K562 (cell line): ENCODE results near the gene SEMA5A. TPM values are rescaled to one million over a fixed set of nuclear protein-coding genes. Genes with fewer than 3 reads are reported as not detected.

ENCODE experiments used
- ATAC-seq: fragments of 200-7000 bp; cut with Tn5 transposase; 3 replicates; pipeline ENCODE4 v1.9.1; 2020; ENCODE audit warnings: moderate library complexity
- BruUV-seq: library from RNA; stranded (reverse); fragments of 400-500 nt; replicated peaks from 2 replicates; lab custom pipeline; 2021; lab: Mats Ljungman, UMichigan
- CTCF ChIA-PET: fragments of 300-600 bp; formaldehyde crosslinking; extraction: SDS; loops from one replicate; lab custom pipeline; 2021; ENCODE audit warnings: low intra/inter-chr PET ratio; lab: Yijun Ruan, JAX
- POLR2A ChIA-PET: fragments of 300-600, 350-650 bp; sonication (Branson Sonifier 250); formaldehyde crosslinking; extraction: SDS; loops from one replicate; lab custom pipeline; 2021; ENCODE audit warnings: antibody characterized with exemption, inconsistent platforms; lab: Yijun Ruan, JAX
- DNase-seq, 4 experiments: peaks; one replicate each; pipeline versions ENCODE4 v3.0.0 to v3.0.0-alpha.2; 2011 to 2018; ENCODE audit warnings: low spot score in 3 of 4, mixed read lengths in 3 of 4; ENCODE audit errors: extremely low read depth in 1 of 4
- FAIRE-seq: peaks from 2 replicates; lab custom pipeline; 2011; peaks lifted over from hg19 to GRCh38; lab: Jason Lieb, UNC
- H2AFZ ChIP-seq: 2 replicates; pipeline ENCODE4 v1.6.0; 2011; ENCODE audit warnings: low read depth, low read length, control low read depth, inconsistent platforms
- H3K27ac ChIP-seq: fragments of 200-600 bp; 3 replicates; pipeline ENCODE4 v1.8.0; 2011; ENCODE audit warnings: low read depth, mild to moderate bottlenecking, control low read depth, inconsistent platforms, low read length, moderate library complexity, mixed read lengths; ENCODE audit errors: extremely low read depth
- H3K27me3 ChIP-seq, 2 experiments: fragments of 300-600 bp in 1 of 2; 2 replicates in 1 of 2; 3 replicates in 1 of 2; pipeline versions ENCODE4 v1.6.0 to v1.8.0; 2011; ENCODE audit warnings: inconsistent platforms in 2 of 2, low read length in 2 of 2, mild to moderate bottlenecking in 1 of 2, mixed read lengths in 1 of 2, moderate library complexity in 1 of 2; ENCODE audit not compliant: control insufficient read depth in 2 of 2, insufficient read depth in 2 of 2
- H3K36me3 ChIP-seq: fragments of 300-600 bp; 3 replicates; pipeline ENCODE4 v1.8.0; 2011; ENCODE audit warnings: mild to moderate bottlenecking, low read length, inconsistent platforms; ENCODE audit not compliant: control insufficient read depth, insufficient read depth
- H3K4me1 ChIP-seq, 2 experiments: fragments of 200-600 bp in 1 of 2; replicated peaks in 1 of 2; 2 replicates in 1 of 2; 3 replicates in 1 of 2; pipeline versions ENCODE4 v1.5.1 to v1.8.0; 2011; ENCODE audit warnings: inconsistent platforms in 2 of 2, low read length in 2 of 2, mild to moderate bottlenecking in 1 of 2, mixed read lengths in 1 of 2, moderate library complexity in 1 of 2; ENCODE audit not compliant: control insufficient read depth in 2 of 2, insufficient read depth in 2 of 2
- H3K4me2 ChIP-seq: 2 replicates; pipeline ENCODE4 v1.6.1; 2011; ENCODE audit warnings: low read length, control low read depth, inconsistent platforms, mixed read lengths; ENCODE audit not compliant: insufficient read depth
- H3K4me3 ChIP-seq: fragments of 200-600 bp; sonication (generic), shearing (Covaris generic); 2 replicates; pipeline ENCODE4 v1.5.1; 2016; ENCODE audit warnings: control low read depth, inconsistent platforms
- H3K79me2 ChIP-seq: fragments of 200-600 bp; 3 replicates; pipeline ENCODE4 v1.8.0; 2011; ENCODE audit warnings: low read length, inconsistent platforms; ENCODE audit not compliant: control insufficient read depth, insufficient read depth
- H3K9ac ChIP-seq, 2 experiments: 2 replicates each; pipeline versions ENCODE4 v1.6.0 to v1.6.1; 2011; ENCODE audit warnings: low read depth in 2 of 2, low read length in 2 of 2, control low read depth in 1 of 2, inconsistent platforms in 1 of 2, mild to moderate bottlenecking in 1 of 2, mixed read lengths in 1 of 2; ENCODE audit not compliant: insufficient read depth in 1 of 2
- H3K9me1 ChIP-seq: one replicate; pipeline ENCODE4 v1.6.0; 2011; ENCODE audit warnings: inconsistent platforms, mild to moderate bottlenecking, low read length, moderate library complexity; ENCODE audit not compliant: control insufficient read depth, insufficient read depth
- H3K9me3 ChIP-seq: replicated peaks from 2 replicates; pipeline ENCODE4 v1.5.1; 2011; ENCODE audit warnings: low read depth, low read length, inconsistent platforms; ENCODE audit not compliant: control insufficient read depth, insufficient read depth
- H4K20me1 ChIP-seq: replicated peaks from 2 replicates; pipeline ENCODE4 v1.6.1; 2011; ENCODE audit warnings: low read length, inconsistent platforms, mixed read lengths; ENCODE audit not compliant: control insufficient read depth, insufficient read depth
- FOXJ2 ChIP-seq: fragments of 200-800 bp; sonication (Bioruptor generic); IDR thresholded peaks from 2 replicates; pipeline ENCODE4 v1.6.1; 2016; ENCODE audit warnings: missing genetic modification characterization, missing compliant biosample characterization
- FOXM1 ChIP-seq, 2 experiments: fragments of 450-650 bp in 1 of 2; sonication (generic) in 1 of 2; formaldehyde crosslinking in 1 of 2; IDR thresholded peaks; 2 replicates each; pipeline versions ENCODE4 v1.6.1 to v1.9.0; 2017 to 2022; ENCODE audit warnings: low read depth in 2 of 2, mild to moderate bottlenecking in 2 of 2, missing genetic modification reagents in 1 of 2, moderate library complexity in 1 of 2
- HNRNPH1 ChIP-seq: fragments of 200-400 bp; formaldehyde crosslinking; optimal IDR thresholded peaks from 2 replicates; pipeline ENCODE3; 2017; ENCODE audit warnings: low read depth, mild to moderate bottlenecking, low read length, moderate library complexity
- JUND ChIP-seq, 2 experiments: IDR thresholded peaks; 2 replicates in 1 of 2; 3 replicates in 1 of 2; pipeline ENCODE4 v1.6.1; 2011; ENCODE audit warnings: borderline replicate concordance in 2 of 2, low read depth in 2 of 2, low read length in 2 of 2, improper control_type of control experiment in 1 of 2, missing biosample characterization in 1 of 2, missing genetic modification characterization in 1 of 2, missing genetic modification reagents in 1 of 2
- NCOR1 ChIP-seq: fragments of 450-650 bp; IDR thresholded peaks from 2 replicates; pipeline ENCODE4 v1.6.1; 2016; ENCODE audit warnings: mild to moderate bottlenecking, moderate library complexity
- NFIC ChIP-seq: fragments of 450-650 bp; IDR thresholded peaks from 2 replicates; pipeline ENCODE4 v1.6.1; 2017; ENCODE audit warnings: mild to moderate bottlenecking, inconsistent platforms
- POLR2H ChIP-seq: IDR thresholded peaks from 2 replicates; pipeline ENCODE4 v1.6.1; 2016; ENCODE audit warnings: missing genetic modification characterization, low read depth, mild to moderate bottlenecking, control low read depth, missing compliant biosample characterization, moderate library complexity
- RBM25 ChIP-seq: fragments of 200-400 bp; formaldehyde crosslinking; IDR thresholded peaks from 2 replicates; pipeline ENCODE4 v1.6.1; 2018; ENCODE audit warnings: low read length, low read depth, moderate library complexity; ENCODE audit not compliant: severe bottlenecking
- SETDB1 ChIP-seq: IDR thresholded peaks from one replicate; pipeline ENCODE4 v1.6.1; 2012; ENCODE audit warnings: low read length, control low read depth, inconsistent platforms
- TARDBP ChIP-seq: fragments of 450-650 bp; IDR thresholded peaks from 2 replicates; pipeline ENCODE4 v1.6.1; 2016
- TFAM ChIP-seq: fragments of 250-450 bp; sonication (Bioruptor Pico); conservative IDR thresholded peaks from 2 replicates; pipeline ENCODE4 v1.5.0; 2021; ENCODE audit warnings: mild to moderate bottlenecking, moderate library complexity
- ZNF212 ChIP-seq: fragments of 450-650 bp; formaldehyde crosslinking; IDR thresholded peaks from 2 replicates; pipeline ENCODE4 v1.4.0; 2020; ENCODE audit warnings: mild to moderate bottlenecking
- WGBS: fragments of 100-300 bp; shearing (Covaris generic); methylation state at CpG from one replicate; pipeline ENCODE4 v1.1.6; 2016; ENCODE audit warnings: low coverage, mixed read lengths; ENCODE audit not compliant: insufficient coverage; ENCODE audit errors: missing lambda C conversion rate; 5-methylcytosine and 5-hydroxymethylcytosine counted together
- in situ Hi-C: fragments of 300-500 bp; cut with MboI; formaldehyde crosslinking; loops from 4 replicates; pipeline ENCODE4 v1.15.0; 2018; ENCODE audit warnings: inconsistent platforms, mixed read lengths
- intact Hi-C: fragments of 100-400 bp; cut with micrococcal nuclease; formaldehyde crosslinking; loops from 2 replicates; pipeline ENCODE4 v1.14.2; 2022
- polyA plus RNA-seq, 8 experiments: library from polyadenylated mRNA; depleted of rRNA in 4 of 8; stranded (reverse) in 5 of 8; unstranded in 3 of 8; fragments of >200 nt; fragmentation: Nextera tagmentation in 2 of 8; fragmentation: Illumina TruSeq in 1 of 8; extraction: Ambion mirVana in 2 of 8; extraction: Trizol in 1 of 8; gene quantifications; 2 replicates each; pipeline versions ENCODE4 v1.2.1 to v1.2.3, GENCODE V29; 2011 to 2014; ENCODE audit warnings: inconsistent platforms in 1 of 8, missing spikeins in 1 of 8
- total RNA-seq, 7 experiments: library from RNA; depleted of rRNA in 6 of 7; stranded (reverse); fragments of >200 nt in 6 of 7; fragmentation: Illumina TruSeq in 2 of 7; extraction: Trizol in 2 of 7; gene quantifications; 2 replicates each; pipeline versions ENCODE4 v1.2.1 to v1.2.3, GENCODE V29; 2011 to 2021; ENCODE audit warnings: low replicate concordance in 1 of 7
- TF ChIP-seq, protein P1 (sequence below): sonication (generic); formaldehyde crosslinking; IDR thresholded peaks from 2 replicates; pipeline ENCODE4 v1.9.0; 2022; ENCODE audit warnings: mild to moderate bottlenecking, missing genetic modification reagents
- TF ChIP-seq, protein P2 (sequence below): fragments of 450-650 bp; formaldehyde crosslinking; IDR thresholded peaks from 2 replicates; pipeline ENCODE4 v1.4.0; 2022; ENCODE audit warnings: missing genetic modification characterization

SEMA5A gene
- total and polyA plus RNA-seq, 9 of the 15 experiments (the other 6 are each of a cell fraction or from before 2014, with no cell fraction given): 0.02 TPM; not detected in 8

DNA sequence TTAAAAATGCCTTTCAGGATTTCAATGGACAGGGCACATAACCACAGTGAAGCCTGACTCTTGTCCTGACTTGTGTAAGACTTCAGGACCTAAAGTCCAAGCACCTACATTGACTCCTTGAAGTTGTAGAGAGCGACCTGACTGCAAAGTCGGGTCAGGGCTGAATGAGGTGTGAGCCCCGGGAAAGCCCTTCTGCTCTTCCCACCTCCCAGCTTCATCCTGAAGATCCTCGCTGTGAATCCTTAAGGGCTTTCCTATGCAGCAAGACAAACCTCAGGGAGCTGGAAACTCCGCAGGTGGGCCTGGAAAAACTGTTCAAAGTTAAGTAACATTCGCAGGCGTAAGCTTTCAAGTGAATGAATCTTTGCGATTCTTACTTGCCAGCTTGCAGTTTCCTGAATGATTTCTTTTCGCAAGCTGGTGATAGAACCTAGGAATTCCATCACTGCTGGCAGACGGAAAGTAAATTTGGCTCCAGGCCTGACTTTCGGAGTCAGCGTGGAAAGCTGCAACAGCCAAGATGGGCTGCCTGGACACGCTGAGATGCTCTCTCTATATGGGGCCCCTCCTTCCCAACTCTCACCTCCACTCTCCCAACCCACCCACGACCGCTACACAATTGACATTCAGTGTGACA, 10.9 kb downstream of the SEMA5A start:
- DNase-seq (no peak), FAIRE-seq (no peak), ATAC-seq (no peak)
- Histone ChIP-seq H3K27me3 (peaks cover 4% of the 10 kb centered on the region in 2 experiments; a peak in 1 of 5 replicates), H3K9me1 (no peaks in the 10 kb centered on the region), H3K36me3 (no peaks in the 10 kb centered on the region), H3K9ac (no peak overlapping the region), H3K9me3 (no peaks in the 10 kb centered on the region), H3K4me1 (no peaks in the 10 kb centered on the region), H3K4me3 (no peak overlapping the region), H3K79me2 (no peaks in the 10 kb centered on the region), H2AFZ (no peak overlapping the region), H3K27ac (no peak overlapping the region), H3K4me2 (no peak overlapping the region), H4K20me1 (no peaks in the 10 kb centered on the region)
- in situ Hi-C loops (no loop called here), intact Hi-C loops (no loop called here)
- BruUV-seq: no TSS peak
- POLR2A ChIA-PET: no interaction called here
- CTCF ChIA-PET: no interaction called here
- under 1% methylated on average over 15 of the region's 15 CpGs for WGBS
- no peak for TF ChIP-seq SETDB1
- no peak for TF ChIP-seq NCOR1
- TF ChIP-seq, protein P1, sequence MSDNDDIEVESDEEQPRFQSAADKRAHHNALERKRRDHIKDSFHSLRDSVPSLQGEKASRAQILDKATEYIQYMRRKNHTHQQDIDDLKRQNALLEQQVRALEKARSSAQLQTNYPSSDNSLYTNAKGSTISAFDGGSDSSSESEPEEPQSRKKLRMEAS (CRISPR knock-in tag): no peak
- no peak for TF ChIP-seq TFAM (CRISPR knock-in tag)
- TF ChIP-seq, protein P2, sequence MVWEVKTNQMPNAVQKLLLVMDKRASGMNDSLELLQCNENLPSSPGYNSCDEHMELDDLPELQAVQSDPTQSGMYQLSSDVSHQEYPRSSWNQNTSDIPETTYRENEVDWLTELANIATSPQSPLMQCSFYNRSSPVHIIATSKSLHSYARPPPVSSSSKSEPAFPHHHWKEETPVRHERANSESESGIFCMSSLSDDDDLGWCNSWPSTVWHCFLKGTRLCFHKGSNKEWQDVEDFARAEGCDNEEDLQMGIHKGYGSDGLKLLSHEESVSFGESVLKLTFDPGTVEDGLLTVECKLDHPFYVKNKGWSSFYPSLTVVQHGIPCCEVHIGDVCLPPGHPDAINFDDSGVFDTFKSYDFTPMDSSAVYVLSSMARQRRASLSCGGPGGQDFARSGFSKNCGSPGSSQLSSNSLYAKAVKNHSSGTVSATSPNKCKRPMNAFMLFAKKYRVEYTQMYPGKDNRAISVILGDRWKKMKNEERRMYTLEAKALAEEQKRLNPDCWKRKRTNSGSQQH (CRISPR knock-in tag): no peak
- no peak for TF ChIP-seq POLR2H (tag)
- TF ChIP-seq RBM25: no peak
- TF ChIP-seq JUND (IDR thresholded peaks at IDR 0.05; ENCODE audit: borderline replicate concordance, low read depth, low read length): no peak
- no peak for TF ChIP-seq JUND (tag; IDR thresholded peaks at IDR 0.05; ENCODE audit: borderline replicate concordance, low read depth, low read length)
- TF ChIP-seq ZNF212 (CRISPR knock-in tag): no peak
- TF ChIP-seq FOXM1 (IDR thresholded peaks at IDR 0.05; ENCODE audit: low read depth): no peak
- TF ChIP-seq FOXM1 (CRISPR knock-in tag; IDR thresholded peaks at IDR 0.05; ENCODE audit: low read depth): no peak
- no peak for TF ChIP-seq TARDBP
- TF ChIP-seq FOXJ2: no peak
- no peak for TF ChIP-seq NFIC
- TF ChIP-seq HNRNPH1: no peak
